SK-N-MC (cell line): ENCODE results near the gene CIAO3.

Experiments
- EZH2 ChIP-seq: fragments of 200-600 bp; sonication (generic); IDR thresholded peaks from one replicate; pipeline ENCODE4 v1.6.1; 2017; ENCODE audit warnings: antibody characterized with exemption
- FOXP2 ChIP-seq: optimal IDR thresholded peaks from 2 replicates; pipeline ENCODE3; 2011; ENCODE audit warnings: mild to moderate bottlenecking, moderate library complexity; ENCODE audit not compliant: insufficient read depth; ENCODE audit errors: extremely low read length, control extremely low read depth
- POLR2AphosphoS5 ChIP-seq: IDR thresholded peaks from 2 replicates; pipeline ENCODE4 v1.6.1; 2012; ENCODE audit warnings: mild to moderate bottlenecking, low read depth, low read length, borderline replicate concordance

DNA sequence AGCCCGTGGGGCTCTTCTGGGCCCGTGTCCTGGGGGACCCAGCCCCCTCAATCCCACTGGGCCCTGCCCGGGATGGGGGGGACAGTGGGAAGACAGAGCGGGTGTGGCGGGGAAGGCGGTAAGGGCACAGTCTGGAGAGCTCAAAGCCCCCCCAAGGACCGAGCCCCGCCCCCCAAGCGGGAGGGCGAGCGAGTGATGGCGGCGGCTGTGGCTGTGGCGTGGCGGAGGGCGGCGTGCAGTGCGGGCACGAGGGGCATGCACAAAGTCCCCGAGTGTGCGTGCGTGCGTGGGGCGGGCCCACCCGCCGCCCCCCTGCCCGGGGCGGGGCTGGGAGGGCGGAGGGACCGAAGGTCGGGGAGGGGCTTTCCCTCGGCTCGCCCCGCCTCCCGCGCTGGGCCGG is 47.0 kb downstream of the CIAO3 start:
- TF ChIP-seq POLR2AphosphoS5 (no peak), EZH2 (no peak), FOXP2 (no peak)
